Prostate gland (tissue), 2 donors: ENCODE measurements around the gene PSMG1. TPM values are rescaled to one million over a fixed set of nuclear protein-coding genes. Genes with fewer than 3 reads are reported as not detected.
A peak's percentile ranks its signal among the peaks of the same experiment; 100 is the strongest.

Source experiments
- DNase-seq: peaks from one replicate; pipeline ENCODE4 v3.0.0-alpha.2; 2019; ENCODE audit warnings: low spot score
- H3K27ac ChIP-seq, 2 donors: fragments of 200-600 bp; sonication (generic); 2 replicates each; pipeline ENCODE4 v1.5.1; 2017 to 2019
- H3K27me3 ChIP-seq: fragments of 200-600 bp; sonication (generic); replicated peaks from 2 replicates; pipeline ENCODE4 v1.5.1; 2019; ENCODE audit not compliant: insufficient read depth
- H3K36me3 ChIP-seq, 2 donors: fragments of 200-600 bp; sonication (generic); 1 replicate in 1 of 2; 2 replicates in 1 of 2; pipeline versions ENCODE4 v1.5.1 to v1.8.1; 2017 to 2019
- H3K4me1 ChIP-seq: fragments of 200-600 bp; sonication (generic); replicated peaks from 2 replicates; pipeline ENCODE4 v1.5.1; 2019
- H3K4me3 ChIP-seq, 2 donors: fragments of 200-600 bp; sonication (generic); 2 replicates each; pipeline ENCODE4 v1.5.1; 2017 to 2019
- H3K9me3 ChIP-seq: fragments of 200-600 bp; sonication (generic); 2 replicates; pipeline ENCODE4 v1.5.1; 2017
- CTCF ChIP-seq, 4 experiments: fragments of 200-600 bp in 2 of 4; fragments of 450-650 bp in 2 of 4; sonication (generic) in 2 of 4; IDR thresholded peaks; 1 replicate in 3 of 4; 2 replicates in 1 of 4; pipeline ENCODE4 v1.5.1; 2016 to 2019; ENCODE audit warnings: antibody characterized with exemption in 4 of 4, mild to moderate bottlenecking in 2 of 4, moderate library complexity in 2 of 4
- POLR2A ChIP-seq: fragments of 450-650 bp; IDR thresholded peaks from one replicate; pipeline ENCODE4 v1.6.1; 2016; ENCODE audit warnings: antibody characterized with exemption, mild to moderate bottlenecking
- POLR2AphosphoS5 ChIP-seq: sonication (generic); formaldehyde crosslinking; IDR thresholded peaks from one replicate; pipeline ENCODE4 v1.6.1; 2017; ENCODE audit warnings: antibody characterized with exemption
- WGBS: methylation state at CpG from one replicate; pipeline ENCODE4 v1.1.5; 2018; 5-methylcytosine and 5-hydroxymethylcytosine counted together
- intact Hi-C: fragments of 100-400 bp; cut with DNase I; formaldehyde crosslinking; loops from one replicate; pipeline ENCODE4 v1.14.2; 2022
- total RNA-seq, 2 donors: library from RNA; depleted of rRNA; stranded (reverse); fragments of >200 nt; gene quantifications; one replicate each; pipeline ENCODE4 v1.1.0, GENCODE V29; 2016

Gene PSMG1
- total RNA-seq, 2 donors from 2014 or later: 16.7 to 37.1 TPM

- DNase-seq: no peak
- intact Hi-C loops: no loop called here
- no peak overlapping the region for H3K4me3 ChIP-seq
- TF ChIP-seq POLR2A (no peak), POLR2AphosphoS5 (no peak), CTCF (IDR thresholded peaks at IDR 0.05) (no peak)
- H3K27me3 ChIP-seq: no peaks in the 10 kb centered on the region
- H3K36me3 ChIP-seq: no peaks in the 10 kb centered on the region
- 85% methylated on average over 7 of the region's 7 CpGs for WGBS
- no peak overlapping the region for H3K27ac ChIP-seq
- H3K9me3 ChIP-seq: no peaks in the 10 kb centered on the region
- H3K4me1 ChIP-seq: no peaks in the 10 kb centered on the region
Measured at GRCh38 chr21:39178421-39178820, 4.8 kb downstream of the PSMG1 start.

GRCh38 chr21:39176271-39176709, 7.0 kb downstream of the PSMG1 start:
- H3K9me3 ChIP-seq: no peaks in the 10 kb centered on the region
- H3K36me3 ChIP-seq: no peaks in the 10 kb centered on the region
- H3K4me1 ChIP-seq: no peaks in the 10 kb centered on the region
- H3K4me3 ChIP-seq: no peak overlapping the region
- intact Hi-C loops: no loop called here
- H3K27me3 ChIP-seq: no peaks in the 10 kb centered on the region
- no peak for TF ChIP-seq POLR2A
- TF ChIP-seq POLR2AphosphoS5: no peak
- H3K27ac ChIP-seq: no peak overlapping the region
- 32% methylated on average over 3 of the region's 3 CpGs for WGBS
- DNase-seq: no peak

GRCh38 chr21:39175665-39176064, 7.6 kb downstream of the PSMG1 start:
- Histone ChIP-seq H3K27ac (no peak overlapping the region), H3K4me1 (no peaks in the 10 kb centered on the region), H3K27me3 (no peaks in the 10 kb centered on the region), H3K9me3 (no peaks in the 10 kb centered on the region), H3K4me3 (no peak overlapping the region), H3K36me3 (no peaks in the 10 kb centered on the region)
- no peak for DNase-seq
- 84% methylated on average over 10 of the region's 10 CpGs for WGBS
- TF ChIP-seq POLR2AphosphoS5 (no peak), POLR2A (no peak), CTCF (IDR thresholded peaks at IDR 0.05) (no peak)
- intact Hi-C loops: no loop called here

- Histone ChIP-seq H3K36me3 (no peaks in the 10 kb centered on the region), H3K9me3 (no peaks in the 10 kb centered on the region), H3K27ac (no peak overlapping the region), H3K4me1 (no peaks in the 10 kb centered on the region), H3K27me3 (no peaks in the 10 kb centered on the region), H3K4me3 (no peak overlapping the region)
- TF ChIP-seq POLR2AphosphoS5 (no peak), CTCF (IDR thresholded peaks at IDR 0.05) (peak in 3 of 4 experiments; percentile 31 to 43 (median 40)), POLR2A (no peak)
- no peak for DNase-seq
- intact Hi-C loops: no loop called here
- 83% methylated on average over 4 of the region's 4 CpGs for WGBS
Measured at GRCh38 chr21:39175154-39175553, 8.1 kb downstream of the PSMG1 start.

GRCh38 chr21:39173716-39174680, 9.3 kb downstream of the PSMG1 start:
- Histone ChIP-seq H3K4me3 (no peak overlapping the region), H3K27me3 (no peaks in the 10 kb centered on the region), H3K9me3 (no peaks in the 10 kb centered on the region), H3K27ac (no peak overlapping the region), H3K36me3 (no peaks in the 10 kb centered on the region), H3K4me1 (no peaks in the 10 kb centered on the region)
- WGBS: 84% methylated on average over 3 of the region's 3 CpGs
- TF ChIP-seq POLR2AphosphoS5: no peak
- intact Hi-C loops: no loop called here
- DNase-seq: no peak

- no peak for TF ChIP-seq POLR2A
- Histone ChIP-seq H3K9me3 (no peaks in the 10 kb centered on the region), H3K27me3 (no peaks in the 10 kb centered on the region), H3K4me1 (no peaks in the 10 kb centered on the region), H3K27ac (no peak overlapping the region), H3K4me3 (no peak overlapping the region), H3K36me3 (no peaks in the 10 kb centered on the region)
- intact Hi-C loops: no loop called here
- no peak for DNase-seq
- WGBS: 96% methylated on average over 5 of the region's 5 CpGs
Measured at GRCh38 chr21:39169906-39170305, 13.3 kb downstream of the PSMG1 start.
